CD4-positive, alpha-beta T cell treated with Interleukin-15 for 1 hour (primary cell): ENCODE measurements around the gene CPD.
A peak's percentile ranks its signal among the peaks of the same experiment; 100 is the strongest.
"Not testable (repeated sequence)": the region's sequence is repeated elsewhere in the genome, so short reads cannot be mapped to it uniquely, and the experiment has no call there.

Source experiments
- DNase-seq: peaks from one replicate; pipeline ENCODE4 v3.0.0-alpha.2; 2020

The CPD gene

DNA sequence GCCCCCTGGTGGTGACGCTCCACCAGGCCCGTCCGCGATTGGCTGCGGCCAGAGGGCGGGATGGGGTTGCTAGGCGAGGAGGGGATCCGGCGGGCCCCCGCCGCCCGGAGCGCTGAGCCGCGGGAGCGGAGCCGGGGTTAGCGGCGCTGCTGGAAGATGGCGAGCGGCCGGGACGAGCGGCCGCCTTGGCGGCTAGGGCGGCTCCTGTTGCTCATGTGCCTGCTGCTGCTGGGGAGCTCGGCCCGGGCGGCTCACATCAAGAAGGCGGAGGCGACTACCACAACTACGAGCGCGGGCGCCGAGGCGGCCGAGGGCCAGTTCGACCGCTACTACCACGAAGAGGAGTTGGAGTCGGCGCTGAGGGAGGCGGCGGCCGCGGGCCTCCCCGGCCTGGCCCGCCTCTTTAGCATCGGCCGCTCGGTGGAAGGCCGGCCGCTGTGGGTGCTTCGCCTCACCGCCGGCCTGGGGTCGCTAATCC, at the start of gene CPD:
TSS of gene CPD (plus strand) at position 103 of the 478 bp plus-strand sequence. CDS start at position 157, 54 bp downstream.
- peak; percentile 94 for DNase-seq

DNA sequence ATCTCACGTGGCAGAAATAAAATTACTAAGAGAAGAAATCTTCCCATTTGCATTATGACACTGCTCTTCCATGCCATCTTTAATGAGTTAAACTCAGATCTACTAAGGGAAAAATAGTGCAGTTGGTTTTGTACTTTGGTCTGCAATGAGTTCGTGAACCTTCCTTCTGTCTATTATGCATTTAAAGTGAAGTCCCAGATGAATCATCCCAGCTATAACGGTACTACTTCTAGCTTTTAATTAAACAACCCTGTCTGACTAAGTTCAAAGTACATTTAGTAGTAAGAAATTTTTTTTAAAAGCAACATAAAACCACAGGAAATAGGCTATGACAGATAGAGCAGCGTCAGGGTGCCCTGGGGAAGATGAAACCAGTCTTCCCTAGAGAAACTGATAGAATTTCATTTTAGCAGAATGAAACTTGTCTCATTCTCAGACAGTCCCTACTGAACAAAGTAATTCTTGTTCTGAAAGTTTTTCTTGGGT, 46.6 kb upstream of the CPD start:
- DNase-seq, result peak; percentile 55

GRCh38 chr17:30333503-30334360, 45.0 kb upstream of the CPD start, which contains the start of gene TMIGD1:
TMIGD1 (minus strand) TSS chr17:30334057; CDS start chr17:30332133, 1,924 bp downstream.
- no peak for DNase-seq

- no peak for DNase-seq
Measured at GRCh38 chr17:30334421-30334820, 44.3 kb upstream of the CPD start.

GRCh38 chr17:30336369-30337171, 42.2 kb upstream of the CPD start:
- DNase-seq, result peak; percentile 55

DNA sequence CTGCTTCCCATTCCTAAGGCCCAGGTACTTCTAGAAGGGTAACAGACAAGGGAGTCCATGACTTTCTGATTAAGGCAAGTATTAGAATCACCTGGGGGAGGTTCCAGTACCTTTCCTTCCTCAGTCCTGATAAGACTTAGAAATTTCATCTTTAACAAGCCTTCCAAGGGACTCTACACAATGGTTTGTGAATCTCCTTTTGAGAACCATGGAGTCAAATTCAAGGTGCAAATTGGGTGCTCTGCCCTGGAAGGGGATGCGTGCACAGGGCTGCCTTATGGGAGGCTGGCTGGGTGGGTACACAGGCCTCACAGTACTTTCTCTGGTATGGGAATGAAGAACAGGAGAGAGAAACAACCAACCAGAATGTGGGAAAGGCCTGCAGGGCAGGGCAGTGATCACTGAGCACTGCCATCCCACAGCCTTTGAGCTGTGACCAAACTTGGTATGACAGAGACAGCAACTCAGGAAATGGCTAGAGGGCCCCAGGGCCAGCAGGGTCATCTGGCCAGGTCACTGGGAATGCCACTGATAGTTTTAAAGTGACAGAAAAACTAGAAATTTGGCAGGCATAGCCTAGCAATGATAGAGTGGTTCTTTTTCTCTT, 41.2 kb upstream of the CPD start:
- no peak for DNase-seq

- DNase-seq, result no peak
Measured at GRCh38 chr17:30339086-30339485, 39.6 kb upstream of the CPD start.

- no peak for DNase-seq
Measured at GRCh38 chr17:30340801-30341356, 37.8 kb upstream of the CPD start.

DNA sequence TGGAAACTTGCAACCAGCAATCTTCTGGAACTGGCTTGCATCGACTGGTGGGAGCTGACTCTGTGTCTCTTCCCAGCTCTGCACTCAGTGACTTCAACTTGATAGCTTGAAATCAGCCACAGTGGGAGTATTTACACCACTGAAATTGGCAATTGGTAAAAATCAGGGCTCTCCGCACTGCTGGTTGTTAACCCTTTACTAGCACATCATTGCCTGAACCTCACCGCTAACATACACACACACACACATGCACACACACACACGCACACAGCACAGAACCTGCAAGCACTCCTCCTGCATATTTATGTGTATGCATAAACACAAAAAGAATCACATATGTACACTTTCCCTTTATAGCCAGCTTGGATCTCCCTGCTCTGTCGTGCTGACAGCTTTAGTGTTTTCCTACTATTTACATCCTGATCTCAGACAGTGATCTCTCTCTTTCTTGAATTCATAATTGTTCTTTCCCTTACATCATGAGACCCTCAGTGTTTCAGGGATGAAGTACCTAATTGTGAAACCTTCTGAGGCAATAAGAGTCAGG, 37.0 kb upstream of the CPD start:
- no peak for DNase-seq

GRCh38 chr17:30343244-30343643, 35.5 kb upstream of the CPD start:
- not testable (repeated sequence) for DNase-seq

DNA sequence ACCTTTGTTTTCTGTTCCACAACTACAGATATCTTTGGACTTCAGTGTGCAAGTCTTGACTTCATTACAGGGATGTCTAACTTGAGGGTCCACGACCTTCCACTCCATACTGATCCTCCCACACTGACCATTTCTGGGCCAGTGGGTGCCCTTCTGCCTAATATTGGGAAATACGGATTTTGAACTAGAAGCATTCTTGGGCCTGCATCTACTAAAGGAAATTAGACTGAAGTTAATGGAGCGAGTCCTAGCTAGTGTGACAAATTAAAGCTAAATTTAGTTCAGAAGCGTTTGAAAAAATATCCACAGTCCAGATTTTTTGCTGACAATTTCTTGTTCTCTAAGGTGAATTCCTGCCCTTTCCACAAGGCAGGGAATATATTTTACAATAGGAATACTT, 34.9 kb upstream of the CPD start:
- DNase-seq, result no peak

DNA sequence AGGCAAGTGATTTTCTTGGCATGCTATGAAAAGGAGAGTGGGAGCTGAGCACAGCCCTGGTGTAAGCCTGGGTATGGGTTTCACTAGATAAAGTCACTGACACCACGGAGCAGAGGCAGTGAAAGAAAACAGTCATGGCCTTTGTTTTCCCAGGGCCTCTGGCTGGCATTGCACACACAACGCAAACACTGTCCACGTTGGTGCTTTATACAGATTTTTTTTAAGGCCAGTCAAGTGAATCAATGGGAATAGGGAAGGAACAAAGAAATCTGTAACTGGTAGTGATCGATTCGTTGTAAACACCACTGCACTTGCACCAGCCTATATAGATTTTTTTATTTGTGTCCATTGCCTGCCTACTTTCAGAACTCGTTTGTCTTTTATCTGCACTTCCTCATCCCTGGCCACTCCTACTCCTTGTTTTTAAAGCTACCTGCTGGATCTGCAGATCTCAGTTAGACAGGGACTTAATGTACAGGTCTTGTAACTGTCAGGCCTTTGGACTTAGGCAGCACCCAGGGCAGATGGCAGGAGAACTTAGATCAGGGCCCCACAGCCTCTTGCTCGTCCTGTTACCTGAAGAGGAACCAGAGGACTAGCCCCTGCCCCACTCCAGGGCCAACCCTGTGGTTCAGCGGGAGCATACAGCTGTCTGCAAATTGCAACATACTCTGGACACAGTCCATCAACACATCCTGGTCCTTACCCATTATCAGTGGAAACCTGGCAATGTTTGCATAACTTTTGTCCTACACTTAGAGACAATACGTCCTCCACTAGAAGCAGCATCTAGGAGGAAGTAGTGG, 34.2 kb upstream of the CPD start:
- no peak for DNase-seq

- DNase-seq, result no peak
Measured at GRCh38 chr17:30345089-30345433, 33.7 kb upstream of the CPD start.

DNA sequence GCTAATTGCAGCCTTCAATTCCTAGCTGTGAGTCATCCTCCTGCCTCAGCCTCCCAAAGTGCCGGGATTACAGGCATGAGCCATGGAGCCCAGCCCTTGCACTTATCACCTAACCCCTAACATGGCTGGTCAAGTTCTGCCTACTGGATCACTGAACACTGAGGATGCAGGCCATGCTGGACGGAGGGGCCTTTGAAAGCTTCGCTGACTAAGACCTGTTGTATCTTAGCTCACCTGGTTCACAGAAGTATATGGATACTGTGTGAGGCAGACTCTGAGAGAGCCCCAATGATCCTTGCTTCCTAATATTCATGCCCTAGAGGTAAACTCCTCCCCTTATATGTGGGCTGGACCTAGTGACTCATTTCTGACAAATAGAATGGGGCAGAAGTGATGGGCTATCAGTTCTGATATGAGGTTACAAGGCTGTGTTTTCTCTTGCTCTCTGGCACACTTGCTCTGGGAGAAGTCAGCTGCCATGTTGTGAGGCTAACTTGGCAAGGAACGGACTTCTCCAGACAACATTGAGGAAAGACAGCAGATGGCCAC, 33.1 kb upstream of the CPD start:
- no peak for DNase-seq

DNA sequence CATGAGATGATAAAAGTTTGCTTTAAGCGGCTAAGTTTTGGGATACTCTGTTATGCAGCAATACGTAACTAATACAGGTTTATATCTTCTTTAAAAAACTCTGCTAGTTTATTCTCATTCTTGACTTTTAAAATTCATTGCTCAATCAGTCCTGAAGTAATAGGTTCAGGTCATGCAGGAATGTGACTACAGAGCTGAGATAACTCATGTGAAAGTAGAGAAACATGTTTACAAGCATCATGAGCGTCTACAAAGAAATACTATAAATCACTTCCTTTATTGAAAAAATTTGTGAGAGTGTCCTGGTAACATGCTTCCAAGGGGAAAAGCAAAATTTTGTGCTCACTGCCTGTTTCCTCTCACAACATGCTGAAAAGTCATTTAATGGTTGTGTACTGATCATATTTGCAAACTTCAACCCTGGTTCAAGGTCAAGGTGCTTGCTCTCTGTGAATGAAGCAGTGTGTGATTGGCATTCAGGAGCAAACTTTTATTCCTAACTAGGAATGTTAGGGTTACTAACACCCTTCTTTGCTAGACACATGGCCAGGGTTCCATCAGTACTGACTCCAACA, 32.4 kb upstream of the CPD start:
- DNase-seq, result no peak

- no peak for DNase-seq
Measured at GRCh38 chr17:30347488-30347887, 31.2 kb upstream of the CPD start.

DNA sequence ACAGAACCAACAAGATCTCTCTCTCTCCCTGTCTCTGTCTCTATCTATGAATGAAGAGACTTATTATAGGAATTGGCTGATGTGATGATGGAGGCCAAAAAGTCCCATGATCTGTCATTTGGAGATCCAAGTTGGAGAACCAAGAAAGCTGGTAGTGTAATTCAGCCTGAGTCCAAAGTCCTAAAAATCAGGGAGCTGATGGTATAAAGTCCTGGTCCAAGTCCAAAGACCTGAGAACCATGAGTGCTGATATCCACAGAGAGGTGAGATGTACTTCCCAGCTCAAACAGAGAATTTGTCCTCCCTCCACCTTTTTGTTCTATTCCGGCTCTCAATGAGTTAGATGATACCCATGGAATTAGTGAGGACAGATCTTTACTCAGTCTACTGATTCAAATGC, 29.5 kb upstream of the CPD start:
- DNase-seq, result no peak

- DNase-seq, result peak; percentile 44
Measured at GRCh38 chr17:30351263-30351662, 27.5 kb upstream of the CPD start.

DNA sequence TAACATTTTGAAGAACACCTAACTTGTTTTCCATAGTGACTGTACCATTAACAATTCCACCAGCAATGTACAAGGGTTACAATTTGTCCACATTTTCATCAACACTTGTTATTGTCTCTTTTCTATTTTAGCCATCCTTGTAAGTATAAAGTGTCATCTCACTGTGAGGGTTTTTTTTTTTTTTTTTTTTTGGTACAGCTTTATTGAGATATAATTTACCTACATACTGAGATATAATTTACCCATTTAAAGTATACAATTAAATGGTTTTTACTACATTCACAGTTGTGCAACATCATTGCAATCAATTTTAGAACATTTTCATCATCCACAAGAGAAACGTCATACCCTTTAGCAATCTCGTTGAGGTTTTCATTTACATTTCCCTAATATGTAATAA, 27.0 kb upstream of the CPD start:
- DNase-seq, result no peak

GRCh38 chr17:30352240-30352814, 26.4 kb upstream of the CPD start:
- peak; percentile 60 for DNase-seq

GRCh38 chr17:30354701-30355100, 24.0 kb upstream of the CPD start:
- DNase-seq, result no peak
